ENCODE data around the gene ARHGAP5.
A peak's percentile ranks its signal among the peaks of the same experiment; 100 is the strongest.

The ARHGAP5 gene

GRCh38 chr14:32171469-32171868 is 94.4 kb downstream of the ARHGAP5 start:
- no peak for DNase-seq (ENCODE audit: low read depth in 2 of 2)

GRCh38 chr14:32183151-32184058 is 106.3 kb downstream of the ARHGAP5 start:
- no peak for DNase-seq (ENCODE audit: low read depth in 2 of 2)

GRCh38 chr14:32185097-32185496 is 108.0 kb downstream of the ARHGAP5 start:
- DNase-seq (ENCODE audit: low read depth in 2 of 2), result no peak

GRCh38 chr14:32186248-32186647 is 109.1 kb downstream of the ARHGAP5 start:
- no peak for DNase-seq (ENCODE audit: low read depth in 2 of 2)

GRCh38 chr14:32189811-32190210 is 112.7 kb downstream of the ARHGAP5 start:
- no peak for DNase-seq (ENCODE audit: low read depth in 2 of 2)

GRCh38 chr14:32190673-32191072 is 113.6 kb downstream of the ARHGAP5 start:
- DNase-seq (ENCODE audit: low read depth in 2 of 2), result no peak

- no peak for DNase-seq (ENCODE audit: low read depth in 2 of 2)
Observed at GRCh38 chr14:32192712-32193373, 115.7 kb downstream of the ARHGAP5 start.

- DNase-seq (ENCODE audit: low read depth in 2 of 2), result no peak
Observed at GRCh38 chr14:32193532-32193931, 116.4 kb downstream of the ARHGAP5 start.

- DNase-seq (ENCODE audit: low read depth in 2 of 2), result no peak
Observed at GRCh38 chr14:32195636-32196035, 118.5 kb downstream of the ARHGAP5 start.

GRCh38 chr14:32197919-32198318 is 120.8 kb downstream of the ARHGAP5 start:
- no peak for DNase-seq (ENCODE audit: low read depth in 2 of 2)

GRCh38 chr14:32200368-32201192 is 123.5 kb downstream of the ARHGAP5 start:
- no peak for DNase-seq (ENCODE audit: low read depth in 2 of 2)

- DNase-seq (ENCODE audit: low read depth in 2 of 2), result peak; percentile 71 to 73
Observed at GRCh38 chr14:32201193-32201815, 124.2 kb downstream of the ARHGAP5 start.

GRCh38 chr14:32201816-32202490 is 124.8 kb downstream of the ARHGAP5 start, which contains the start of gene RNU6-7:
Gene RNU6-7 (plus strand): TSS chr14:32202045.
- DNase-seq (ENCODE audit: low read depth in 2 of 2), result no peak

- no peak for DNase-seq (ENCODE audit: low read depth in 2 of 2)
Observed at GRCh38 chr14:32202491-32202997, 125.4 kb downstream of the ARHGAP5 start.

GRCh38 chr14:32202998-32203882 is 126.1 kb downstream of the ARHGAP5 start, which contains the start of gene RNU6-8:
Gene RNU6-8 (minus strand): TSS chr14:32203269.
- peak; percentile 76 to 78 for DNase-seq (ENCODE audit: low read depth in 2 of 2)

- no peak for DNase-seq (ENCODE audit: low read depth in 2 of 2)
Observed at GRCh38 chr14:32203928-32204357, 126.8 kb downstream of the ARHGAP5 start.

GRCh38 chr14:32205554-32205953 is 128.4 kb downstream of the ARHGAP5 start:
- DNase-seq (ENCODE audit: low read depth in 2 of 2), result no peak

GRCh38 chr14:32205984-32206383 is 128.9 kb downstream of the ARHGAP5 start:
- no peak for DNase-seq (ENCODE audit: low read depth in 2 of 2)

GRCh38 chr14:32206552-32206951 is 129.4 kb downstream of the ARHGAP5 start:
- no peak for DNase-seq (ENCODE audit: low read depth in 2 of 2)

GRCh38 chr14:32208490-32208889 is 131.4 kb downstream of the ARHGAP5 start:
- DNase-seq (ENCODE audit: low read depth in 2 of 2), result no peak
